ENCODE data around the gene TRAPPC5. TPM values are rescaled to one million over a fixed set of nuclear protein-coding genes. Genes with fewer than 3 reads are reported as not detected.

TRAPPC5 gene
- total RNA-seq = 52.0 and 117 TPM in 2 replicates

DNA sequence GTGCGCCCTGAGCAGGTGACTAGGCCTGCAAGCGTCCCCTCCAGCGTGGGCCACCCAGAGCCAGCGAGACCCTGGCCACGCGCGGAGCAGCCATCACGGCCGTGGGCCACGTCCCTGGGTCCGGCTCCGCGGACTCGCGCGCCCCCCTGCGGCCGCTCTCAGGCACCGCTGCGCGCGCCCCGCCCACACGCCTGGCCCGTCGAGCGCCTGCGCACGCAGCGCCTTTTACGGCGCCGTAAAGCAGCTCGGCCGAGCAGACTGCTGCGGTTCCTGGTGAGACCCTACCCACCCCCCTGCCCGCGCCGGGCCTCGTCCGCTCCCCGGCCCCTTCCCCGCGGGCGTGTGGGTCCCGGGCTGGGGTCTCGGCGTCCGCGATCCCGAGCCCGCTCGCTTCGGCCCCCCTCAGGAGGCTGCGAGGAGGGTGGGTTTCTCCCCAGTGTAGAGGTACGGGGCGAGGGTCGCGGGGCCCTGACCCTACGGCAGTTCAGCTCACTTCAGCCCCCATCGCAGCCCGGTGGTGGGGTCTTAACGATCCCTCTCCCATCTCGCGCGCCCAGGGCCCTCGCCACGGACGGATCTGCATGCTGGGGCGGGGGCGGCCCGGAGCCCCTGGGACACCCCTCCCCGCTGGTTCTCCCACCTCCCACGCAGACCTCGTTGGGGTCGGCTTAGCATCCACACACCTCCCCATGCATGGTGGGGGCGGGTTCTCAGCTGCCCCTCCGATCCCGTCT, at the start of gene TRAPPC5:
Gene TRAPPC5, plus strand, starts transcription at position 228 of the 734 bp plus-strand sequence. CDS start 1,421 bp downstream, outside the sequence.

DNA sequence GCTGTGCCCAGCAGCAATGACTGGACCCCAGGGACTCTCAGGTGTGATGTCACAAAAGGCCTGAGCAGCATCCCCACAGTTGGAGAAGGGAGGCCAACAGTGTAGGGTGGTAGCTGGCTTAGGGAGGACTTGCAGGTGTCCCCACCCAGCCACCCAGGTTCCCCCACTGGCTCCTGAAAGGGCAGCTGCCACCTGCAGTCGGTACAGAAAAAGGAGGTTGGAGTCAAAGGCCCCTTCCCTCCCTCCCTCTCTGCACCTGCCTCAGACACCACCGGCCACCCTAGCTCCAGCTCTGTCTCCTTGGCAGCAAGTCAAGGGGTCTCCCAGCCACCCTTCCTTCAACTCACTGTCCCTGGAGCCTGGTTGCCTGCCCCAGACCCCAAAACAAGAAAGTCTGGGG, 46.9 kb upstream of the TRAPPC5 start, which contains the start of gene PCP2:
Gene PCP2, minus strand, starts transcription at position 22 of the 400 bp plus-strand sequence. CDS start 262 bp downstream, outside the sequence.

DNA sequence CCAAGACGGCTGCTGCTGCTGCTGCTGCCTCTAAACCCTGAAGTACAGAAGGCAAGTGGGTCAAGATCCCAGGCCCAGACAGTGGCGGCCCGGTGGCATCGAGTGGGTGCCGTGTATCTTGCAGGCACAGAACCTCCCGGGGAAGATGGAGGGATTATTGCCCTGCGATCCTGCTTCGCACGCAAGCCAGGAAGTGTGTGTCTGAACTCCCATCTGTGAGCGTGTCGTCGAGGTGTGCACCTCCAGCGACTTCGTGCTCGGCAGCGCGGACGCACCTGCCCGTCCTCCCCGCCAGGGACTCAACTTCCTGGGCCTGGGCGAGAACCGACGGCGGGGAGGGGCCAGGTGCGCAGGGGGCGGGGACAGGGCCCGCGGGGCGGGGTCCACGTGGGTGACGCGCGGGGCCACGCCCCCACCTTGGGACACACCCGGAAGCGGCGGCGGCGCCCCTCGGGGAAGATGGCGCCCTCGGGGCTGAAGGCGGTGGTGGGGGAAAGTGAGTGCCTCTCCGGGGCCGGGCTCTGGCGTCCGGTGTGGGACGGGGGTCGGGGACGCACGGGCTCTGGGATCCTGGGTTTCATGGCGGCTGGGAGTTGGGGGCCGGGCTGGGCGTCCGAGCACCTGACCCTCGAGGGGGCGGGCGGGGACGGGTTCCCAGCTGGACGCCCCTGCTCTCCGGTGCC, 43.8 kb upstream of the TRAPPC5 start, which contains the start of gene STXBP2:
Gene STXBP2, plus strand, starts transcription at position 420 of the 683 bp plus-strand sequence. Its CDS starts 40 bp downstream, at position 460.

DNA sequence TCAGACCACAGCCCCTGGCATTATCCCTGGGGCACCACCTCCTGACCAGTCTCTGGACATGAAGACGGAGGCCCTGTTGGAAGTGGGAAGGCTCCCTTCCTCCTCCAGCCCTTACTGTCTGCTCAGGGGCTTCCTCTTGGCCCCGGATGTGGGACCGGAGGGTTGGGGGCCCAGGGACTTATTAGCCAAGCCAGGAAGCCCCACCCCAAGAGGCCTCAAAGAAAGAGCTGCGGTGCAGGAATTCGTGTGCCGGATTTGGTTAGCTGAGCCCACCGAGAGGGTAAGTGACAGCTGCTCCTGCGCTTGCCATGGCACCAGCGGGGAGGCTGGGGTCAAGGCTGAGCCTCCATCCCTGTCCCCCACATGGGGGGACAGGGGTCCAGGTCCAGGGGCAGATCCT, 11.8 kb upstream of the TRAPPC5 start, which contains the start of gene RETN:
Gene RETN, plus strand, starts transcription at position 208 of the 400 bp plus-strand sequence. CDS start 278 bp downstream, outside the sequence.

DNA sequence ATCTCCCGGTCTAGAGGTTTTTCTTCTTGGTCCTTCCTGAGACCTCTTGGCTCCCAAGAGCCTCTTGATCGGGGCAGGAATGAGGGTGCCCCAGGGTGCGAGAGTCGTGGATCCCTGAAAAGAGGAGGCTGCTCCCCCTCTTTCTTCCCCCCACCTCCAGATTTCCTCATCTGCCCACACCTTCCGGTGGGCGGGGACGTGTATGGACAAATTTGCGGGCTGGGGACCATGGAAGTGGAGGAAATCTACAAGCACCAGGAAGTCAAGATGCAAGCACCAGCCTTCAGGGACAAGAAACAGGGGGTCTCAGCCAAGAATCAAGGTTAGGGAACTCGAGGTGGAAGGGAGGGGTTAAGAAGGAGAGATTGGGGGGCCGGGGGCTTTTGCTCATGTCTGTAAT, 3.8 kb upstream of the TRAPPC5 start, which contains the start of gene MCEMP1:
Gene MCEMP1, plus strand, starts transcription at position 237 of the 400 bp plus-strand sequence. Its CDS starts 31 bp downstream, at position 268.

DNA sequence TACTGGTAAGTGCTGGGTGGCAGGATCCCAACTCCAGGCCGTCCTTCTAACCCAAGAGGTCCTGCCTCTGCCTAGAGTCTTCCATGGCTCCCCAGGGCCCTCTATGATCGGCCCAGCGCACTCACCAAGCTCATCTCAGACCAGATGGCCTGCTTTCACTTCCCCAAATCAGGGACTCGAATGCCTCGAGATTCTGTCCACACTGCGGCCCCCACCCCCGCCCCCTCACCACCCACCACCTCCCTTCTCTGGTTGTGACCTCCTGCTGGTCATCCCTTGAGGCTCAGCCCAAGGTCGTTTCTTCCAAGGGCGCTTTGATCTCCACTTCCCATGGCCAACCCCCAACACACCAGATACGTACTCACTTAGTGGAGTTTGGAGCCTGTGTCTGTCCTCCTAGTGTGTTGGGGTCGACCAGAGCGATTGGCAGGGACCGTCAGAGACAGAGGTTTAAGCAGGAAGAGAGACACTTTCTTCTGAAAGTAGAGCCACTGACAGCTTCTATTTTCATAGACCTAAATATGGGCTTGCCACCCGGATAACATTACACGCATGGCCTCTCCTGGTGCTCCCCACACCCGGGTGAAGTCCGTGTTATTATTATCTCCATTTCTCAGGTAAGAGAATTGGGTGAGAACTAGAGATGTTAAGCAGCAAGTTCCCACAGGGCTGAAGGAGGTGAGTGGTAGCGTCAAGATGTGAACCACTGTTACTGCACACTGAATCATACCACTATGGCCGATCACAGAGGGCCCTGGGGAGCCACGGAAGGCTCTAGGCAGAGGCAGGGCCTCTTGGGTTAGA, 21.2 kb downstream of the TRAPPC5 start, which contains the start of gene FCER2:
Gene FCER2, minus strand, starts transcription at position 478 of the 804 bp plus-strand sequence. CDS start 2,371 bp downstream, outside the sequence.

DNA sequence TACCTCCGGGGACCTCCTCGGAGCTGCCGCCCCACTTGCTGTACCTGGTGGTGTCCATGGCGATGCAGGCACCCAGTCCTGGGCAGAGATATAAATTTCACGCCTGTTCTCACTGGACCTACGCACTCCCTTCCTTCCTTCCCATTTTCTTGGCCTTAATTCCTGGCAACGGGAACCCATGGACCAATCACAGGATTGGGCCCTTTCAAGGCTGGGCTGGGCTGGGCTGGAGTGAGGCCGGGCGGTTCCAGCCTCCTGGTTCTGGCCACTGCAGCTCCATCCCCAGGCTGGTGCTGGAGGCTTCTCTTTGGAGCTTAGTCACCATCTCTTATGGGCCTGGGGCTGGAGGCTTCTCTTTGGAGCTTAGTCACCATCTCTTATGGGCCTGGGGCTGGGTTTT, 51.4 kb downstream of the TRAPPC5 start, which contains the start of gene CLEC4G:
Gene CLEC4G, minus strand, starts transcription at position 66 of the 400 bp plus-strand sequence. Its CDS starts 8 bp downstream, at position 58.

Other genes with a start within 250 kb of the TRAPPC5 start
- gene PEX11G, start 191.8 kb upstream of the TRAPPC5 start, total RNA-seq = 1.5 and 2.1 TPM in 2 replicates
- gene ZNF358, start 164.7 kb upstream of the TRAPPC5 start, total RNA-seq = 9.1 and 14.9 TPM in 2 replicates
- 6.0 and 9.6 TPM in 2 replicates for gene MCOLN1, start 158.2 kb upstream of the TRAPPC5 start, total RNA-seq
- gene PNPLA6, start 145.1 kb upstream of the TRAPPC5 start, total RNA-seq = 85.8 and 164 TPM in 2 replicates
- gene CAMSAP3, start 85.0 kb upstream of the TRAPPC5 start, total RNA-seq = 0.19 TPM in 1 of 2 replicates, not detected in the other
- 19.9 and 44.2 TPM in 2 replicates for gene XAB2, start 51.3 kb upstream of the TRAPPC5 start, total RNA-seq
- gene PET100, start 51.0 kb upstream of the TRAPPC5 start, total RNA-seq = 25.8 and 45.2 TPM in 2 replicates
- gene PCP2, start 47.1 kb upstream of the TRAPPC5 start, total RNA-seq = not detected in 2 replicates
- 27.7 and 49.4 TPM in 2 replicates for gene STXBP2, start 43.7 kb upstream of the TRAPPC5 start, total RNA-seq
- gene RETN, start 11.8 kb upstream of the TRAPPC5 start, total RNA-seq = not detected in 2 replicates
- gene MCEMP1, start 3.7 kb upstream of the TRAPPC5 start, total RNA-seq = not detected in 2 replicates
- gene FCER2, start 21.3 kb downstream of the TRAPPC5 start, total RNA-seq = not detected in 2 replicates
- gene CLEC4G, start 51.3 kb downstream of the TRAPPC5 start, total RNA-seq = not detected in 2 replicates
- gene CD209, start 66.7 kb downstream of the TRAPPC5 start, total RNA-seq = not detected in 2 replicates
- 0.44 TPM in 1 of 2 replicates, not detected in the other for gene CLEC4M, start 82.4 kb downstream of the TRAPPC5 start, total RNA-seq
- gene EVI5L, start 149.4 kb downstream of the TRAPPC5 start, total RNA-seq = 11.0 and 16.7 TPM in 2 replicates
- gene PRR36, start 193.6 kb downstream of the TRAPPC5 start, total RNA-seq = 0.13 TPM in 1 of 2 replicates, not detected in the other
- gene LRRC8E, start 207.7 kb downstream of the TRAPPC5 start, total RNA-seq = 0.32 and 1.1 TPM in 2 replicates
- gene MAP2K7, start 223.0 kb downstream of the TRAPPC5 start, total RNA-seq = 8.1 and 12.8 TPM in 2 replicates
- gene TGFBR3L, start 234.0 kb downstream of the TRAPPC5 start, total RNA-seq = 0.38 TPM in 1 of 2 replicates, not detected in the other
- gene SNAPC2, start 239.5 kb downstream of the TRAPPC5 start, total RNA-seq = 8.4 and 13.0 TPM in 2 replicates
- gene CTXN1, start 245.3 kb downstream of the TRAPPC5 start, total RNA-seq = 2.3 and 4.4 TPM in 2 replicates